Heart right ventricle (tissue), 16 donors: Measurements from ENCODE around the gene CLEC2A. TPM values are rescaled to one million over a fixed set of nuclear protein-coding genes. Genes with fewer than 3 reads are reported as not detected.
"Not testable (repeated sequence)": the region's sequence is repeated elsewhere in the genome, so short reads cannot be mapped to it uniquely, and the experiment has no call there.

ENCODE experiments used
- ATAC-seq, 8 donors: fragments of 200-7000 bp; cut with Tn5 transposase; one replicate each; pipeline ENCODE4 v1.9.1; 2020; ENCODE audit warnings: mild to moderate bottlenecking in 8 of 8, moderate library complexity in 8 of 8, moderate number of reproducible peaks in 1 of 8
- DNase-seq, 2 donors: peaks; one replicate each; pipeline ENCODE4 v3.0.0-alpha.2; 2020
- H3K27ac ChIP-seq, 10 donors: fragments of 200-600 bp; sonication (generic) in 2 of 10; one replicate each; pipeline versions ENCODE4 v1.5.0 to v1.8.0; 2020 to 2022; ENCODE audit warnings: mild to moderate bottlenecking in 3 of 10
- H3K27me3 ChIP-seq, 7 donors: fragments of 200-600 bp; one replicate each; pipeline ENCODE4 v1.8.0; 2021 to 2022; ENCODE audit warnings: mild to moderate bottlenecking in 2 of 7
- H3K36me3 ChIP-seq, 9 donors: fragments of 200-600 bp; sonication (generic) in 1 of 9; one replicate each; pipeline versions ENCODE4 v1.5.0 to v1.8.0; 2020 to 2022; ENCODE audit warnings: mild to moderate bottlenecking in 2 of 9
- H3K4me1 ChIP-seq, 9 donors: fragments of 200-600 bp; sonication (generic) in 1 of 9; one replicate each; pipeline versions ENCODE4 v1.5.0 to v1.8.0; 2020 to 2022; ENCODE audit warnings: mild to moderate bottlenecking in 4 of 9
- H3K4me3 ChIP-seq, 10 donors: fragments of 200-600 bp; sonication (generic) in 2 of 10; one replicate each; pipeline versions ENCODE4 v1.5.0 to v1.8.0; 2020 to 2022; ENCODE audit warnings: mild to moderate bottlenecking in 7 of 10, moderate library complexity in 2 of 10
- H3K9me3 ChIP-seq, 11 donors: fragments of 200-600 bp in 10 of 11; sonication (generic) in 2 of 11; one replicate each; pipeline versions ENCODE4 v1.5.0 to v1.8.0; 2013 to 2022; ENCODE audit warnings: mild to moderate bottlenecking in 2 of 11, control low read depth in 1 of 11, moderate library complexity in 1 of 11
- CTCF ChIP-seq, 9 donors: fragments of 200-600 bp; sonication (generic) in 2 of 9; IDR thresholded peaks; one replicate each; pipeline versions ENCODE4 v1.5.0 to v1.8.0; 2021 to 2022; ENCODE audit warnings: antibody characterized with exemption in 9 of 9, mild to moderate bottlenecking in 5 of 9, moderate library complexity in 1 of 9
- WGBS, 2 donors: extraction: QIAGEN DNeasy Blood & Tissue Kit; methylation state at CpG; one replicate each; pipeline ENCODE4 v1.1.7; 2013; ENCODE audit warnings: inconsistent platforms in 1 of 2; 5-methylcytosine and 5-hydroxymethylcytosine counted together
- intact Hi-C, 10 donors: fragments of 100-400 bp; cut with DNase I; formaldehyde crosslinking; loops; one replicate each; pipeline versions ENCODE4 v1.11.1 to v1.14.2; 2022
- polyA plus RNA-seq, 2 donors: library from polyadenylated mRNA; stranded (reverse); fragments of 200-250 nt; gene quantifications; one replicate each; pipeline ENCODE4 v1.2.3, GENCODE V29; 2013
- total RNA-seq, 10 donors: library from RNA; stranded (reverse); fragmentation: NEBNext Ultra II Directional in 3 of 10; extraction: Animal tissue kit (Norgen Biotek cat#: 25700) in 3 of 10; gene quantifications; one replicate each; pipeline versions ENCODE4 v1.2.1 to v1.2.4, GENCODE V29; 2021 to 2023
- donor health status: Arrhythmogenic right ventricular cardiomyopathy.
- donor health status: ischemic (EF 13 %, LVEDD 7.1; RV severe dilation, severe dysfunction).
- donor health status: healthy with polysubstance abuse.
- donor health status: DM: no; HTN: yes; CAD: no.
- donor health status: DM: no; HTN: no; CAD: no.
- donor health status: ischemic (EF 25% LVEDD 6.9; RV normal size, moderate dysfunction).
- donor health status: ischemic (EF 25% LVEDD 5.7; RV mildly dilated, moderate dysfunction).
- donor health status: healthy.
- donor health status: DM: yes; HTN: yes; CAD: no.
- donor health status: Ischemic cardiomyopathy.
- donor health status: ischemic (EF 35%, LVEDD 5.7; RV mildly dilated, moderate dysfunction).
- donor health status: nonischemic (EF 11% LVEDD 7.7; RV severe dilation, severe dysfunction).
- donor health status: DM: yes; HTN: yes; CAD: no.
- donor health status: PGD.
- donor health status: ischemic (EF 29% LVEDD 5.4; RV normal size, mild dysfunction).
- donor health status: nonischemic (EF 23%, LVEDD 6.1; RV moderate dilation, normal function).

The CLEC2A gene
- total and polyA plus RNA-seq, 12 donors = not detected

- H3K27me3 ChIP-seq = no peaks in the 10 kb centered on the region
- no peaks in the 10 kb centered on the region for H3K4me1 ChIP-seq
- H3K27ac ChIP-seq = no peak overlapping the region
- no peaks in the 10 kb centered on the region for H3K9me3 ChIP-seq
- no peak for TF ChIP-seq CTCF (IDR thresholded peaks at IDR 0.05)
- ATAC-seq = no peak
- no peak for DNase-seq
- no peak overlapping the region for H3K4me3 ChIP-seq
- no peaks in the 10 kb centered on the region for H3K36me3 ChIP-seq
- intact Hi-C loops = no loop called here
- 86 to 88% methylated on average over 4 of the region's 4 CpGs for WGBS, 2 donors
Measured at GRCh38 chr12:9880532-9881078, 51.6 kb downstream of the CLEC2A start.

- H3K4me3 ChIP-seq, H3K36me3 ChIP-seq, H3K27ac ChIP-seq, H3K9me3 ChIP-seq, intact Hi-C loops, DNase-seq, ATAC-seq, H3K27me3 ChIP-seq: not testable (repeated sequence)
- peaks cover 0 to 11% (median 1%) of the 10 kb centered on the region in 9 donors for H3K4me1 ChIP-seq
- WGBS, 2 donors = 96 to 97% methylated on average over 26 of the region's 26 CpGs
Measured at GRCh38 chr12:9876120-9876519, 56.0 kb downstream of the CLEC2A start.

GRCh38 chr12:9872742-9873141 lies 59.4 kb downstream of the CLEC2A start:
- Histone ChIP-seq H3K36me3 (no peaks in the 10 kb centered on the region), H3K9me3 (no peaks in the 10 kb centered on the region), H3K27me3 (no peaks in the 10 kb centered on the region), H3K4me3 (no peak overlapping the region), H3K27ac (no peak overlapping the region), H3K4me1 (peaks cover 0 to 17% (median 5%) of the 10 kb centered on the region in 9 donors)
- DNase-seq = no peak
- intact Hi-C loops = loop anchor here in 1 of 10 donors (5.0 kb wide), 1 partner anchor 125 kb away; no protein-coding TSS in a partner anchor
- ATAC-seq = peak in 1 of 8 donors; percentile 43
- 62 to 68% methylated on average over 11 of the region's 11 CpGs for WGBS, 2 donors
- no peak for TF ChIP-seq CTCF (IDR thresholded peaks at IDR 0.05)

GRCh38 chr12:9872162-9872561 lies 60.0 kb downstream of the CLEC2A start:
- 86% methylated on average over 3 of the region's 3 CpGs for WGBS, 2 donors
- H3K27ac ChIP-seq = no peak overlapping the region
- intact Hi-C loops = loop anchor here in 1 of 10 donors (5.0 kb wide), 1 partner anchor 125 kb away; no protein-coding TSS in a partner anchor
- TF ChIP-seq CTCF (IDR thresholded peaks at IDR 0.05) = no peak
- H3K4me3 ChIP-seq = no peak overlapping the region
- ATAC-seq (no peak), DNase-seq (no peak)
- H3K9me3 ChIP-seq = no peaks in the 10 kb centered on the region
- no peaks in the 10 kb centered on the region for H3K36me3 ChIP-seq
- no peaks in the 10 kb centered on the region for H3K27me3 ChIP-seq
- H3K4me1 ChIP-seq = peaks cover 0 to 17% (median 5%) of the 10 kb centered on the region in 9 donors

- WGBS, 2 donors = 55 to 70% methylated on average over 2 of the region's 2 CpGs
- Histone ChIP-seq H3K36me3 (no peaks in the 10 kb centered on the region), H3K27ac (peak overlapping the region; percentile 67 to 96 (median 87)), H3K4me3 (peak overlapping the region in 9 of 10 donors; percentile 36 to 66 (median 54)), H3K9me3 (no peaks in the 10 kb centered on the region), H3K27me3 (no peaks in the 10 kb centered on the region), H3K4me1 (peaks cover 0 to 22% (median 5%) of the 10 kb centered on the region in 9 donors)
- no peak for TF ChIP-seq CTCF (IDR thresholded peaks at IDR 0.05)
- intact Hi-C loops = loop anchor here in 1 of 10 donors (5.0 kb wide), 1 partner anchor 123 kb away; no protein-coding TSS in a partner anchor
- ATAC-seq (peak in 1 of 8 donors; percentile 53), DNase-seq (peak in 1 of 2 donors; percentile 8)
Measured at GRCh38 chr12:9870286-9870866, 61.8 kb downstream of the CLEC2A start.
